GM18517 (cell line): ENCODE data around the gene LRG1.
"Not testable (repeated sequence)": the region's sequence is repeated elsewhere in the genome, so short reads cannot be mapped to it uniquely, and the experiment has no call there.

Experiments used
- ATAC-seq: cut with Tn5 transposase; IDR thresholded peaks from one replicate; pipeline ENCODE4 v1.9.1; 2021; ENCODE audit warnings: mild to moderate bottlenecking, moderate library complexity; ENCODE audit not compliant: unreplicated experiment

The LRG1 gene

DNA sequence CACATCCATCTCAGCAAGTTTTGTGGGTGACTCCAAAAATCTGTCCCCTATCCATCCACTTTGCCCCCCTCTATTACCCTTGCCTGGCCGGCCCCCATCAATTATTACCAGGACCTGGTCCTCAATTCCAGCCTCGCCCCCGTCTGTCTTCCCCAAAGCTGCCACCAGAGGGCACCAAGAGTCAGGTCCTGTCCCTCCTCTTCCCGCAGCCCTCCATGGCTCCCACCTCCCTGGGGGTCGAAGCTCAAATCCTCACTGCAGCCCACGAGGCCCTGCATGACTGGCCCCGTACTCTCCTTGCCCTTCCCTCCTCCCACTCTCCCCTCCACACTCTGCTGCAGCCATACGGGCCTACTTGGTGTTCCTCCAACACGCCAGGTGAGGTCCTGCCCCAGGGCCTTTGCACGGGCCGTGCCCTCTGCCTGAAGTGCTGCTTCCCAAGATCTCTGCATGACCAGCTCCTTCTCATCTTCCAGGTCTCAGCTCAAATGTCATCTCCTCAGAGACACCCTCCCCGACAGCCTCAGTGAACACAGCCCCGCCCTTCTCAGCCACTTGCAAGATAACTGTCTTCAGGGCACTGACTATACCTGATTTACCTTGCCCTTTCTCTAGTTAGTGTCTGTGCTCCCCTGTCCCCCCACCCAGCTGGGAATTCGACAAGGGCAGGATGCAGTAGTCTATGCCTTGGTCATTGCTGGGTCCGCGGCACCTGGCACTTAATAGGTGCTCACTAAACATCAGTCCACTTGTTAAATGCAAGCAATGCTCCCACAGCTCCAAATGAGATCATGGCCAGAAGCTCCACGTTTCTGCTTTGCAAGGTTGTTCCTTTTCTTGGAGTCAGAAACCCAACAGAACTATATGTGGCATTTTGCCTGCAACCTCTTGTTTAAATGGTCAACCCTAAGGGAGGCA lies 36.4 kb upstream of the LRG1 start:
- no peak for ATAC-seq

DNA sequence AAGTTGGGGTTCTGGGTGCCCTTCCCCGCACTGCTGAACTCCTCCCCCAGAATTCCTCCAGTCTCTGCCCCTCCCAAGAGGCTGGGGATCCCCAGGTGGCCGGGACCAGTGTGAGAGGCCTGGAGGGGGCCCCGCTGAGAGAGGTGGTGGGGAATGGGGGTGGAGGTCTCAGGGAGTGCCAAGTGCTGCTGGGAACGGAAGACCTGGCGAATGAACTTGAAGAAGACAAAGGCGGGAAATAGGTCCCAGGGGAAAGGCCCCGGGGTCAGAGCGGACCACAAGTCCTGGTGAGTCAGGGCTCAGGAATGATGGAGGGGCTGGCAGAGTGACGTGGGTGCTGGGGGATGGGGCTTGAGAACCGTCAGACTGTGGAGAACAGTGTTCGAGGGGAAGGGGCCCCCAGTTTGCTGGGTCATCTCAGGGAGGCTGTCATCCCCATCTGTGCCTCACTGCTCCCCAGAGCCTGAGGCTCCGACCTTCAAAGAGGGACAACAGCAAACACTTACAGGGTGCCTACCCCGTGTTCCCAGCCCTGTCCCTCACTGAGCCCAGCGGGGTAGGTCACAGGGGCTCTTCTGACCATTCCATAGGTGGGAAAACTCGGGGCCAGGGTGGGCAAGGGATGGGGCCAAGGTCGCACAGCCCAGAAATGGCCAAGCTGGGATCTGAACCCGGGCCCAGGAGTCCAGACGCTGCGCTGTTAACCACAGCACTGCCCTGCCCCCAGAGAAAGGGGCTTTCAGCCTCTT lies 35.6 kb upstream of the LRG1 start:
- no peak for ATAC-seq

DNA sequence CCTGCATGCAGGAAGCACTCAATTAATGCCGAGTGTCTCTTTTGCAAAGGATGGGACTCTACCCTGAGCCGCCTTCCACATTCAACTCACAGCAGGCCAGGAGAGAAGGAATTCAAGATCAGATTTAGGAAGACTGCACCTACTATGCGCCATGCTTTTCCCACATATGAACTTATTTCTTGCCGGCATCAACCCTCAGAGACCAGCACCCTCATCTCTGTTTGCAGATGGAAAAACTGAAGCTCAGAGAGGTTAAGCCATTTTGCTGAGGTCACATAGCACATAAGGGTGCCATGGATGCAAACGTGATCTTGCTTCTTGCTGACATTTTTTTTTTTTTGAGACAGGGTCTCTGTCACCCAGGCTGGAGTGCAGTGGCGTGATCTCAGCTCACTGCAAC lies 33.8 kb upstream of the LRG1 start:
- no peak for ATAC-seq

DNA sequence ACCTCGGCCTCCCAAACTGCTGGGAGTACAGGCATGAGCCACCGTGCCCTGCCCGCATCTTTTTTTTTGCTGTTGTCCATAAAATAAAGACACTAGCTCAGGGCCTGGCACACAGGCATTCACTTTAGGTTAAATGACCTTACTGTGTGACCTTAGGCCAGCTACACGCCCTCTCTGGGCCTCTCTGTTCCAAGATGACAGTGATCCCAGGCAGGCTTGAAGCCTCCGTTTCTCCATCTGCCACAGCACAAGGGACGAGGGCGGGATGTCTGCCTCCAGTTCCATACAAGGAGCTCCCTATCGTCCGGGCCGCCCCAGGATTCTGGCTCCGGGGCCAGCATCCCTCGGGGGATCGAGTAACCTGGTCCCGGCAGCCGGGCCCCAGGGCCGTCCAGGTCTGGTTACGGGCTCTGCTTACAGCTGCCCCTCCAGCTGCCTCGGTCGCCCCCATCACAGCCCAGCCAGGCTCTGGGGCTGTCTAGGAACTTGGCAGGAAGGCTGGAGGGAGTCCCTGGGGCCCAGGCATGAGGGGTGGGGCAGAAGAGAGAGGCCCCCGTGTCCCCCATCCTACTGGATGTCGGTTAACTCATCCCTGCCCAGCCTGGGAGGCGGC lies 31.6 kb upstream of the LRG1 start:
- ATAC-seq, result no peak

DNA sequence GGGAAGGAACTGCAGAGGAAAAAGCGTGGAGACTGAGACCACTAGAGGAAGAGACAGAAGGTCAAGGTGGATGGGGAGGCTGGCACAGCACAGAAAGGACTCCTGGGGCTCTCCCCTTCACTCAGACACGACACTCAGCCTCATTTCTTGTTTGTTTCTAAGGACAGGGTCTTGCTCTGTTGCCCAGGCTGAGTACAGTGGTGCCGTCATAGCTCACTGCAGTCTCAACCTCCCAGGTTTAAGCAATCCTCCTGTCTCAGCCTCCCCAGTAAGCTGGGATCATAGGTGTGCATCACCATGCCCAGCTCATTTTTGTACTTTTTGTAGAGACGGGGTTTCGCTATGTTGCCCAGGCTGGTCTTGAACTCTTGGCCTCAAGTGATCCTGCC lies 31.1 kb upstream of the LRG1 start:
- ATAC-seq, result no peak

DNA sequence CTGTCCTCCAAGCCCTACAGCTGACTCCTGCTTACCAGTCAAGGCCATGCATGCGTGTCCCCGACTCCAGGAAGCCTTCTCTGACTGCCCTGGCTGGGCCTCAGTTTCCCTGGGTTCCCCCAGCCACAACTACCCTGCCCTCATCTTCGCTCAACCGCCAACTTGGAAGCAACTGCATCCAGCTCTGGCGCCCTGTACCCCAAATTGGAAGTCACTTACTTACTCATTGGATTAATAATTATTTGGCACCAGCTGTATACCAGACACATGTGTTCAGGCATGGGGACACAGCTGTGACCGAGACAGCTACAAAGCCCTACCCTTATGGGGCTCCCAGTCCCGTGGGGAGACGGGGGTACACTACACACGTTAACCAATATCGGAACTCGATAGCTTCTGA lies 30.6 kb upstream of the LRG1 start:
- no peak for ATAC-seq

DNA sequence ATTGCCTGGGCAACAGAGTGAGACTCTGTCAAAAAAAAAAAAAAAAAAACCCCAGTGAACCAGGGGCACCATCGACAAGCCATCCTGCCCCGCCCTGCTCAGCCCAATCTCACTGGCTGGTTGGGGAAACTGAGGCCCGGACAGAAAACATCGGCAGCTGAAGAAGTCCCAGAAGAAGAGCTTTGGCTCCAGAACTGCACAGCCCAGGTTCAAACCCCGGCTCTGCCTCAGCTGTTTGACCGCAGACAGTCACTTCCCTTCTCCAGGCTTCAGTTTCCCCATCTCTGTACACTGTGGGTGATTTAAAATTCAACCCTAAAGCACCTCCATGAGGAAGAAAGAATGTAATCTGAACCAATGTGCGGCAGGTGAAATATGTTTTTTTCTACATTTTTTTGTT lies 29.1 kb upstream of the LRG1 start:
- no peak for ATAC-seq

DNA sequence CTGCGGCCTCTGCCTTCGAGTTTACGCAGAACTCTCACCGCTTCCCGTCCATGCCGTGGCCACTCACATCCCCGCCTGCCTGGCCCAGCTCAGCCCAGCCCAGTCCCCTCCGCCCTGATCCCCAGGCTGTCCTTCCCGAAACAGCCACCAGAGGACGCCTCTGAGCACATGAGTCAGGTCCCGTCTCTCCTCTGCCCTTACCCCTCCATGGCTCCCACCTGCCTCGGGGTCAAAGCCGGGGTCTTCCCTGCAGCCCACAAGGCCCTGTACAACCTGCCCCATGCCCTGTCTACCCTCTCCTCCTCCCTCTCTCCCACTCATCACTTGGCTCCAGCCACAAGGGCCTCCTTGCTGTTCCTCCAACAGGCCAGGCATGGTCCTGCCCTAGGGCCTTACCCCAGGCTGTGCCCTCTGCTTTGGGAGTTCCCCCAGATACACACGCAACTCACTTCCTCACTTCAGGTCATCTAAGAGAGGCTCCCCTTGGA lies 27.8 kb upstream of the LRG1 start:
- no peak for ATAC-seq

DNA sequence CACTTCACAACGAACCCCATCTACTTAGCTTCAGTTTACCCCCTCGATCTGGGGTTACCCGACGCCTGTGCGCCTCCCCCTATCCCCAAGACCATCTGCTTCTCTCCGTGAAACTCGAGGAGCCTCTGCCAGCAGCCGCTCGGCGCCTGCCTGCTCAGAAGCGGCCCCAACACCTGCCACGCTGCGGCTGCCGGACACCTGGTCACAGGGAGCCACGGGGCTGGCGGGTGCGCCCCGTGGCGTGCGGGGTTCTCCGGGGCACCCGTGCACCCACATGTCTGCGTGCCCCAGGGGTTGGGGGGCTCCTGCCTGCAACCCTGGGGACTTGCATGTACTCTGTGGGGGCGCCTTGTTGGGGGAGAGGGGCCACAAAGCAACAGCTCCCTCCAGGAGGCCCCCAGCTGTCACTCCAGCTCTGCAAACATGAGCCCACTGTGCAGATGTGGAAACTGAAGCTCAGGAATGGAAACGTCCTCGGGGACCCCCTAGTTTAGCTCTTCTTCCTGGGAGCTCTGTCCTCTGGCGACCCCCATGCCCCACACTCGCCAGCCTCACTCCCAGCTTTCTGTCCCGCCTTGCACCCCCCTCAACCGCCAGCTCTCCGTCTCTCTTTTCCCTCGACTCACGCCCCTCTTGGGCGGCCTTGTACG lies 26.7 kb upstream of the LRG1 start:
- no peak for ATAC-seq

DNA sequence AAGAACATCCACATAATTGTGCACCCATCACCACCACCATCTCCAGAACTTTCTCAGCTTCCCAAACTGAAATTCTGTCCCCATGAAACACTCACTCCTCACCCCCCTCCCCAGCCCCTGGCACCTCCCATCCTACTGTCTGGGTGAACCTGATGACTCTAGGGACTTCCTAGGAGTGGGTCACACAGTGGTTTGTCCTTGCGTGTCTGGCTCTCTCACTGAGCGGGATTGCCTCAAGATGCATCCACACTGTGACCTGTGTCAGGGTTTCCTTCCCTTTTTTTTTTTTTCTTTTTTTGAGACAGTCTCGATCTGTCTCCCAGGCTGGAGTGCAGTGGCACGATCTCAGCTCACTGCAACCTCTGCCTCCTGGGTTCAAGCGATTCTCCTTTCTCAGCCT lies 23.7 kb upstream of the LRG1 start:
- ATAC-seq, result not testable (repeated sequence)

DNA sequence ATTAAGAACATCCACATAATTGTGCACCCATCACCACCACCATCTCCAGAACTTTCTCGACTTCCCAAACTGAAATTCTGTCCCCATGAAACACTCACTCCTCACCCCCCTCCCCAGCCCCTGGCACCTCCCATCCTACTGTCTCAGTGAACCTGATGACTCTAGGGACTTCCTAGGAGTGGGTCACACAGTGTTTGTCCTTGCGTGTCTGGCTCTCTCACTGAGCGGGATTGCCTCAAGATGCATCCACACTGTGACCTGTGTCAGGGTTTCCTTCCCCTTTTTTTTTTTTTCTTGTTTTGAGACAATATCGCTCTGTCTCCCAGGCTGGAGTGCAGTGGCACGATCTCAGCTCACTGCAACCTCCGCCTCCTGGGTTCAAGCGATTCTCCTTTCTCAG lies 22.2 kb upstream of the LRG1 start:
- ATAC-seq, result not testable (repeated sequence)

DNA sequence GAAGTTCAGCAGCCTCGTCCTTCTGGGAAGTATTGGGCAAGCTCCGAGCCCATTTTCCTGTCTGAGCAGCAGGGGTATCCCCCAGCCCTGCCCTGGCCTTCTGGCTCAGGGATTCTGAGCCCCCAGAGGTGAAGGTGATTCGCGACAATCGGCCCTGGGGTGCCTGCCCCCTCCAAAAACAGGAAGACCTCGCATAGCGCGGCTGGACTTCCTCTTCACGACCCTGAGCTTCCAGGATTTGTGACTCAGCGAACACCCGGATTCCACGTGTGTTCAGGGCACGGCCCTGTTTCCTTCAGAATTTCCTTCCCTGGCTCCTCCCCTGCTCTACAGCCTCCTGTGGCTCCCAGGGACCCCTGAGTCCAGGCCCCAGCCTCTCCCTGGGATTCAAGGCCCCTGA lies 19.7 kb upstream of the LRG1 start, which contains the start of gene SEMA6B:
TSS of gene SEMA6B (minus strand) at position 116 of the 400 bp plus-strand sequence. CDS start 1,227 bp downstream, outside the sequence.
- ATAC-seq, result no peak

DNA sequence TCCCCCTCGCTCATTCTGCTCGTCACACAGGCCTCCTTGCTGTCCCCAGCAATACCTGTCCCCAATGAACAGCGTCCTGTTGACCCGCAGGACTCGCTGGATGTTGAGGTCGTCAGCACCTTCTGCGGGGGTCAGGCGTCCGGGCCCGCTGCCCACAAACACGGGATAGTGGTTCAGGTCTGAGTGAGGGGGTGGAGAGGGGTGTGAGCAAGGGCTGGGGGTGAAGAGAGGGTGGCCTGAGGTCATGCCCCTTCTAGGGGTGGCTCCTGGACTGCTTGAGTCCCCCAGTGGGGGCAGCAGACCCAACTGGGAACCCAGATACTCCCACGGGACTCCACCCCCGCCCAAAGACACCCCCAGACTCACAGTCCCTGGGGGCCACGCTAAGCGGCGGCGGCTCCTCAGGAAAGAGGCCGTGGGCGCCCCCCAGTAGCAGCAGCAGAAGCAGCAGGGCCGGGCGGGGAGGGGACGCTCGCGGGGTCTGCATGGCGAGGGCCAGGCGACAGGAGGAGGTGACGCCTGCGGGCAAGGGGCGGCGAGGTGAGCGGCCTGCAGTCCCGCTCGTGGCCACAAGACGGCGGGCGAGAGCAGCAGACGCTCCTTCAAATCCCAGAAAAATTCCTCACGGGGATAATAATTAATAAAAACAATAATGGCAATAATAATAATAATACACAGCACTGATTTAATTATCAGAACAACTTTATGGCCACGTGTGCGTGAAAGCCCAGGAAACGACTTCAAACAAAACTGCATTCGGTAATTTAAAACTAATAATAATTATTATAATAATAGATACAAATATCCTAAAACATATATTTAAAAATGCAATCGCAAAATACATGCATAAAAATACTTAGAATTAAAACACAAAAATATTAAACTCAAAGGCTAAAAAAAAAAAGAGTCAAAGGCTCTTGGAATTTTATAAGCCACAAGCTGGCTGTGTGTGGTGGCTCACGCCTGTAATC lies 18.4 kb upstream of the LRG1 start:
- no peak for ATAC-seq

DNA sequence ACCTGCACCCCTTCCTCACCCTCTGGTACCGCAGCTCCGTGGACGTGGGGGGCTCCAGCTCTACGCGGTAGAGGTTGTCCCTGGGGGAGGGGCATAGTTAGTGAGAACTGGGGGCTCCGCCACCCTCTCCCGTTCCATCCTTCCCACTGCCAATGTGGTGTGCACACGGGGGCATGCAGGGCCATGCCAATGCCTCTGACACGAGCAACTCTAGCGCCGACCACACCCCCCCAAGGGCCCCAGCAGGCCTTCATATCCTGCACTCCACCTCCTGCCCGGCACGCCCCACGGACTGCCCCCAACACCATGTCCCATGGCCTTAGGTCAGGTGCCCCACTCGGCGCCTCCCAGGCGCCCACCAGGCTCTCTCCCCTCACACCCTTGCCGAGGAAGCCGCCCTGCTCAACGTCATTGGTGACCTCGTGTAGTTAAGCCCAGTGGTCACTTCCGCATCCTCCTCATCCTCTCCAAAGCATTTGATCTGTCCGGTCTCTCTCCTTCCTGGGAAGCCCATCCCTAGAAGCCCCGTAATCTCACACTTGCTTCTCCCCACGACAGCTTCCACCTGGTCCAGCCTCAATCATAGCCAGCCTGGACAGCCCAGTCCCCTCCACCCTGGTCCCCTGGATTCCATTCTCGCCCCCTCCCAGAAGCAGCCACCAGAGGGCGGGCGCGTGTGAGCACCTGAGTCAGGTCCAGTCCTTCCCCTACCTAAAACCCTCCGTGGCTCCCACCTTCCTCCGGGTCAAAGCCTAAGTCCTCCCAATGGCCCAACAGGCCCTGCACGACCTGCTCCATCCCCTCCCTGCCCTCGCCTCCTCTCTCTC lies 17.5 kb upstream of the LRG1 start:
- ATAC-seq, result no peak

DNA sequence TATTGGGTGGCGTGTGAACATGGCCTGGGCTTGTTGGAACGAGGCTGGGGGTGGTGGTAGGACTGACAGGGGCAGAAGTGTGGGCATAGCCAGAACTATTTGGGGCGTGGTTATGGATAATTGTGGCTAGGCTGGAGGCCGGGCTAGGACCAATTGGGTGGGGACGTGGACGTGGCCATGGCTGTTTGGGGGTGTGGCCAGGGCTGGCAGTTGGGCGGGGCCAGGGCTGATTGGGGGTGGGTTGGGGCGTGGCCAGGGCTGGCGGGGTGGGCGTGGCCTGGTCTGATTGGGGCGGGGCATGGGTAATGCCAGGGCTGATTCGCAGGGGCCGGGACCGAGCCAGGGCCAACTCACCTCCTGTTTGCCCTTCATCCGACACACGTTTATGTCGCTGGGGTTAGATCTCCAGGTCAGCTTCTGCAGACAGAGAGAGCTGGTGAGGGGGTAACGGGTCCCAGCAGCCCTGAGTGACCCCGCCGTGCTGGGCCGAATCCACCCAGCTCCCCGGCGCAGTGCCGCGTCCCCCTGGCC lies 16.8 kb upstream of the LRG1 start:
- ATAC-seq, result no peak

DNA sequence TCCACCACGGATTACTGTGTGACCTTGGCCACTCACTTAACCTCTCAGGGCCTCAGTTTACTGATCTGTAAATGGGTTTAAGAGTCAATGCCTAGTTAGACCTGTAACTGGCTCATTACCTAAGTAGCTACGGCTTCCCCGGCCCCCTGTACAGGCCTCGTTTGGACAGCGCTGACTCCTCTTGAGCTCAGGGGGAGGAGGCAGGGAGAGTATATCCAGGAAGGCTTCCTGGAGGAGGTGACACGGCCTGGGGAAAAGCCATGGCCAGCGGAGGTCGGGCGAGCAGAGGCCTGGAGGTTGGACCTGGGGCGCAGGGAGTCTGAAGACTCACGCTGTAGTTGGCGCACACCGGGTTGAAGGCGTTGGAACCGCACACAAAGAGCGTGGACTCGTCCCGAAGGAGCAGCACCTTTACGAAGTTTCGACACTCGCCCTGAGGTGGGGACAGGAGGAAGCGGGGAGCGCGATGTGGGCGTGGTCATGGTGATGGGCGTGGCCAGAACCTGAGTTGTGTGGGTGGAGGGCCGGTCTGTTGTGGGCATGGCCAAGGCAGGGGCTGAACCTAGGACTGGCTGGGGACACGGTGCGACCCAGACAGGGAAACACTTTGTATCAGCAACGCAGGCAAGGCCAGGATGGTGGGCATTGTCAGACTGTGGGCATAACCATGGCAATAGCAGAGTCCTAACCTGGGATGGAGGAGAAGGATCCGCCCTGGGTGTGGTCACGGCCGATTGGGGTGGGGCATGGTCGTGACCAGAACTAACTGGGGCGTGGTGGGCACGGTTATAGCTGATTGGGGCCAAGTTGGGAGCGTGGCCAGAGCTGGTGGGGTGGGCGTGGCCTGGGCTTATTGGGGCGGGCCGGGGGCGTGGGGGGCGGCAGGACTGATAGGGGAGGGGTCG lies 16.1 kb upstream of the LRG1 start:
- no peak for ATAC-seq

DNA sequence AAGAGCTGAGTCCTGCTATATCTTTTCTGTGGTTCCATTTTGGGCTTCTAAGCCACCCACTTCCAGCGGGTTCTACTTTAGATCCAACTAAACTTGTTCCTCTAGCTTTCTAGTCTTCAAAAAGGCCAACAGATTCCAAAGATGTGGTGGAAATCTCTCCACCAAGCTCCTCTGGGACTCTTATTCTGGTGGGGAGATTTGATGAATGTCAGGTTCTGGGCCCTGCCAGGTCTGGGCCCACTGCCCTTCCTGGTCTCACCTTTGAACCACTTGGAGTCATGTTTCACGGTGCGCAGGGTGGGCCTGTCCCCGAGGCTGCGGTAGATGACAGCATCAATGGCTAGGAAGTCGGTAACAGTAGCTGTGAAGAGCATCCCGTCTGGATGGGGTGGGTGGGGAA lies 14.9 kb upstream of the LRG1 start:
- ATAC-seq, result no peak

DNA sequence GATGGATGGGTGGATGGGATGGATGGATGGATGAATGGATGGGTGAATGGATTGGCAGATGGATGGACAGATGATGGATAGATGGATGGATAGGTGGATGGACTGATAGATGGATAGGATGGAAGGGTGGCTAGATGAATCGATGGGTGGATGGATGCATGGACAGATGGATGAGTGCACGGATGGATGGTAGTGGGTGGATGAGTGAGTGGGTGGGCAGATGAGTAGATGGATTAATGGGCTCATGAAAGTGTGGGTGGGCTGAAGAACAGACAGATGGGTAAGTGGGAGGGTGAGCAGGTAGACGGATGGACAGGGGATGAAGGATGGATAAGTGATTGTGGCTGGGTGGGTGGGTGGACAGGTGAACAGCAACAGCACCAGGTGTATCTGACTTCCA lies 13.9 kb upstream of the LRG1 start:
- ATAC-seq, result no peak
